ENCODE measurements around the gene SLC25A34.

DNA sequence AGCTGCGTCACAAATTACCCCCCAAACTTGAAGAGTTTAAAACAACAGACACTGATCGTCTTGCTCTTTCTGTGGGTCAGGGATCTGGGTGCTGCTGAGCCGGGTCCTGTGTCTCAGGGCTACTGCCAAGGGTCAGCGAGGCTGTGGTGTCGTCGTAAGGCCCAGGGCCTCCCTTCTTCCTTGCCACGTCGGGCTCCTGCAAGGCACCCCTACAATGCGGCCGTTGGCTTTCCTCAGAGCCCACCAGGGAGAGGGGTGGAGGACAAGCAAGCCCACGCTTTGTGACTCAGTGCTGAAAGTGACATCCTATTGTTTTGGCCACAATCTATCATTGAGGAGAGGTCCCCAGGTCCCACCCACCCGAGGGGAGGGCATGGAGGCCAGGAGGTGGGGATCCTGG is 14.9 kb downstream of the SLC25A34 start:
- TF ChIP-seq EZH2 (IDR thresholded peaks at IDR 0.05): no peak
- TF ChIP-seq POLR2AphosphoS5 (IDR thresholded peaks at IDR 0.05; ENCODE audit: borderline replicate concordance, low read depth, low read length): no peak

Measured in SK-N-MC (cell line).